Small intestine (tissue), 16 donors: ENCODE results near the gene LRRFIP1. TPM values are rescaled to one million over a fixed set of nuclear protein-coding genes. Genes with fewer than 3 reads are reported as not detected.
A peak's percentile ranks its signal among the peaks of the same experiment; 100 is the strongest.

ENCODE experiments used
- DNase-seq, 2 donors: peaks; one replicate each; pipeline versions ENCODE4 v3.0.0 to v3.0.0-alpha.2; 2013
- FAIRE-seq: peaks from 2 replicates; lab custom pipeline; 2012; peaks lifted over from hg19 to GRCh38; lab: Jason Lieb, UNC
- H3K27ac ChIP-seq, 3 donors: one replicate each; pipeline ENCODE4 v1.5.1; 2013; ENCODE audit warnings: low read length in 2 of 3, mild to moderate bottlenecking in 2 of 3, control low read depth in 1 of 3, inconsistent platforms in 1 of 3, low read depth in 1 of 3, moderate library complexity in 1 of 3
- H3K27me3 ChIP-seq, 3 donors: one replicate each; pipeline ENCODE4 v1.6.1; 2013; ENCODE audit warnings: low read length in 3 of 3, inconsistent platforms in 1 of 3; ENCODE audit not compliant: control insufficient read depth in 3 of 3, insufficient read depth in 3 of 3
- H3K36me3 ChIP-seq, 3 donors: one replicate each; pipeline ENCODE4 v1.6.1; 2013; ENCODE audit warnings: low read length in 3 of 3, inconsistent platforms in 1 of 3, low read depth in 1 of 3, mild to moderate bottlenecking in 1 of 3, moderate library complexity in 1 of 3; ENCODE audit not compliant: control insufficient read depth in 3 of 3, insufficient read depth in 2 of 3
- H3K4me1 ChIP-seq, 3 donors: one replicate each; pipeline ENCODE4 v1.6.1; 2013; ENCODE audit warnings: low read length in 2 of 3, inconsistent platforms in 1 of 3, low read depth in 1 of 3, mild to moderate bottlenecking in 1 of 3, moderate library complexity in 1 of 3; ENCODE audit not compliant: control insufficient read depth in 3 of 3, insufficient read depth in 2 of 3
- H3K4me3 ChIP-seq, 3 donors: one replicate each; pipeline ENCODE4 v1.5.1; 2013; ENCODE audit warnings: low read length in 3 of 3, control low read depth in 1 of 3, inconsistent platforms in 1 of 3, low read depth in 1 of 3, mild to moderate bottlenecking in 1 of 3, moderate library complexity in 1 of 3
- H3K9me3 ChIP-seq, 2 donors: one replicate each; pipeline ENCODE4 v1.6.1; 2013; ENCODE audit warnings: low read depth in 1 of 2, low read length in 1 of 2; ENCODE audit not compliant: control insufficient read depth in 2 of 2, insufficient read depth in 1 of 2
- WGBS, 3 donors: extraction: QIAGEN DNeasy Blood & Tissue Kit; methylation state at CpG; one replicate each; pipeline ENCODE4 v1.1.7; 2013; 5-methylcytosine and 5-hydroxymethylcytosine counted together
- long read RNA-seq, 10 donors: transcript quantifications; one replicate each; lab custom pipeline, GENCODE V29; 2026
- polyA plus RNA-seq, 4 donors: library from polyadenylated mRNA; stranded (reverse) in 3 of 4; unstranded in 1 of 4; fragments of 200-250 nt in 3 of 4; fragments of 120-200 nt in 1 of 4; gene quantifications; one replicate each; pipeline versions ENCODE4 v1.2.1 to v1.2.3, GENCODE V29; 2013
- donor health status: healthy with polysubstance abuse.
- donor health status: control.
- donor health status: control.
- donor health status: Bipolar disorder and iron deficiency.
- donor health status: healthy.

Gene LRRFIP1, protein sequence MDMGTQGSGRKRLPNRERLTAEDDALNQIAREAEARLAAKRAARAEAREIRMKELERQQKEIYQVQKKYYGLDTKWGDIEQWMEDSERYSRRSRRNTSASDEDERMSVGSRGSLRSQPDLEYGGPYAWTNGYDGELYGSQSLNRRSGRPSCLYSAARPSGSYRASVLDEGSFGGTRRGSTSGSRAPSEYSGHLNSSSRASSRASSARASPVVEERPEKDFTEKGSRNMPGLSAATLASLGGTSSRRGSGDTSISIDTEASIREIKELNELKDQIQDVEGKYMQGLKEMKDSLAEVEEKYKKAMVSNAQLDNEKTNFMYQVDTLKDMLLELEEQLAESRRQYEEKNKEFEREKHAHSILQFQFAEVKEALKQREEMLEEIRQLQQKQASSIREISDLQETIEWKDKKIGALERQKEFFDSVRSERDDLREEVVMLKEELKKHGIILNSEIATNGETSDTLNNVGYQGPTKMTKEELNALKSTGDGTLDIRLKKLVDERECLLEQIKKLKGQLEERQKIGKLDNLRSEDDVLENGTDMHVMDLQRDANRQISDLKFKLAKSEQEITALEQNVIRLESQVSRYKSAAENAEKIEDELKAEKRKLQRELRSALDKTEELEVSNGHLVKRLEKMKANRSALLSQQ
- 10 to 100 TPM; 46.0 to 76.7 (median 51.9) TPM for polyA plus RNA-seq
- long read RNA-seq, donor 1: 0 reads
- long read RNA-seq, donor 2, partial matches to known transcripts: 0 of 4 reads
- long read RNA-seq, donor 2, other reads (novel, unspliced or antisense): 0 of 4 reads
- long read RNA-seq, donor 3, partial matches to known transcripts: 0 of 4 reads
- long read RNA-seq, donor 3, other reads (novel, unspliced or antisense): 0 of 4 reads
- long read RNA-seq, donor 4: 0 reads
- long read RNA-seq, donor 5, partial matches to known transcripts: 0 of 1 reads
- long read RNA-seq, donor 5, other reads (novel, unspliced or antisense): 0 of 1 reads
- long read RNA-seq, donor 6, partial matches to known transcripts: 0 of 4 reads
- long read RNA-seq, donor 6, other reads (novel, unspliced or antisense): 0 of 4 reads
- long read RNA-seq, donor 7: 0 reads
- long read RNA-seq, donor 8: 0 reads
- long read RNA-seq, donor 9, partial matches to known transcripts: 0 of 1 reads
- long read RNA-seq, donor 9, other reads (novel, unspliced or antisense): 0 of 1 reads
- long read RNA-seq, donor 10, full-length matches to known transcripts: 9 of 36 reads
- long read RNA-seq, donor 10, partial matches to known transcripts: 27 of 36 reads
- long read RNA-seq, donor 10, other reads (novel, unspliced or antisense): 0 of 36 reads

DNA sequence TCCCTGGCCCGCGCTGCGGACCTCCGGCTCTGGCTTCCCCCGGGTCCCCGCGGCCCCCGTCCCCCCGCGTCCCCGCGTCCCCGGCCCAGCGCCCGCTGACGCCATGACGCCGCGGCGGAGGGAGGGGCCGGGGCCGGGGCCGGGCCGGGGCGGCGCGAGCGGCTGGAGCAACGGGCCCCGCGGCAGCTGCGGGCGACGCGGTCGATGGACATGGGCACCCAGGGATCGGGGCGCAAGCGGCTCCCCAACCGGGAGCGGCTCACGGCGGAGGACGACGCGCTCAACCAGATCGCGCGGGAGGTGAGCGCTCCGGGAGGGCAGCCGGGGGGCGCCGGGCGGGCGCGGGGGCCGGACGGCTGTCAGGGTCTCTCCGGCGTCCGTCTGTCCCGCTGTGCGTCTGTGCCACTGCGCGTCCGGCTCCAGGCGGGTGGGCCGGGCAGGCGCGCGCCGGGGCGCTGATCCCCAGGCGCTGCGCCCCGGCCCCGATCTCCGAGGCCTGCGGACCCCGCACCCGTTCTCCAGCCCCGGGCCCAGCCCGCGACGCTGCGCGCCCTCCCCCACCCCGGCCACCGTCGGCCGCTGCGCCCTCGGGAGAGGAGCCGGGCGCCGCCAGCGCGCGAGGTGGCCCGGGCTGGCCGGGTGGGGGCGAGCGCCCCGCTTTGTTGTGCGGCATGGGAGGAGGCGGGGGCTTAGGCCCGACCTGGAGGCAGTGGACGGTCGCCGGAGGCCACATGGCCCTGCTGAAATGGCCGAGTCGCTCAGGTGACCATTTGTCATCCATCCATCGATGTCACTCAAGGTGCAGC is at the start of gene LRRFIP1:
Gene LRRFIP1, plus strand, starts transcription at position 147 of the 806 bp plus-strand sequence. Its CDS starts 58 bp downstream, at position 205.
- peaks cover 0 to 10% (median 0%) of the 10 kb centered on the region in 3 donors for H3K4me1 ChIP-seq
- H3K9me3 ChIP-seq: no peaks in the 10 kb centered on the region
- H3K27me3 ChIP-seq: peaks cover 0 to 67% (median 0%) of the 10 kb centered on the region in 3 donors
- DNase-seq (peak in 1 of 2 donors; percentile 68), FAIRE-seq (no peak)
- H3K4me3 ChIP-seq: peak within 1 kb of the TSS; percentile 35 to 50 (median 41)
- H3K27ac ChIP-seq: no peak within 1 kb of the TSS
- 1 to 2% (median 2%) methylated on average over 43 to 114 of the region's 114 CpGs for WGBS, 3 donors
- H3K36me3 ChIP-seq: peaks cover 0 to 17% (median 0%) of the 10 kb centered on the region in 3 donors

DNA sequence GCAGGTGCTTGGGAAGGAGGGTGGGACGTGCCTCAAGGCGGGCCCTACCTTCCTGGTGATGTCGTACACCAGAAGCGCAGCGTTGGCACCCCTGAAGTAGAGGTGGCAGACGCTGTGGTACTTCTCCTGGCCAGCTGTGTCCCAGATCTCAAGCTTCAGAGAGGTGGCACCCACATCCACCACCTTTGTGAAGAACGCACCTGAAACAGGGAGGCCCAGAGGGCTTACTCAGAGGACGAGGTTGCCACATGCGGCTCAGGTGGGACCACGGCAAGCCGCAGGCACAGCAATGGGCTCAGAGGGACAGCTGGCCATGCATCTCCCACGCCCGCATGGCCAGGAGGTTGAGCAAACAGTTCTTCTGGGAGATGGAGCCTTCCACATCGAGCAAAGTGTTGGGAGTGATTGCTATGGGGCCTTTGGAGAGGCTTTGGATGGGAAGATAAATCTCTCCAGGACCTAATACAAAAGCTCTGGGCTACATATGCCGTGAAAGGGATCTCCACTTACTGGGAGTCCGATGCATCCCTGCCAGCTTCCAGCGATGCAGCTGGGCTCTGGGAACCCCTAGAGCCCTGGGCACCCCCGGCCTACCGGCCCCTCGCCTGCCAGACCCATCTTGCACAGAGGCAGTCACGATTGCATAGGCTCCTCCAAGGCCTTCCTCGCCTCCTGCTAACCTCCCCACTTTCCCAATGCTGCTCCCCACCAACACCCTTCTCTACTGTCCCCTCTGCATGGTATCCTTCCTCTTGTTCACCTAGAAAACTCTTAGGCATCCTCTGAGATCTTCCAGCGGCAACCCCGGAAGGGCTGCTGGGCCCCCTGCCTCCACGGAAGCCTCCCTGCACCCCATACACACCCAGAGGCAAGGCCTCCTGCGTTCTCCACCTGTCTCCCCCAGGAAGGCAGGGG is 49.2 kb upstream of the LRRFIP1 start:
- Histone ChIP-seq H3K4me1 (peaks cover 0 to 4% (median 0%) of the 10 kb centered on the region in 3 donors), H3K9me3 (no peaks in the 10 kb centered on the region), H3K27me3 (no peaks in the 10 kb centered on the region), H3K36me3 (peaks cover 0 to 89% (median 5%) of the 10 kb centered on the region in 3 donors), H3K4me3 (no peak overlapping the region), H3K27ac (no peak overlapping the region)
- FAIRE-seq (no peak), DNase-seq (no peak)
- 91 to 93% (median 92%) methylated on average over 26 of the region's 26 CpGs for WGBS, 3 donors

GRCh38 chr2:237581326-237581725 is 46.1 kb upstream of the LRRFIP1 start:
- H3K9me3 ChIP-seq: no peaks in the 10 kb centered on the region
- H3K4me1 ChIP-seq: peaks cover 0 to 4% (median 0%) of the 10 kb centered on the region in 3 donors
- H3K4me3 ChIP-seq: no peak overlapping the region
- no peaks in the 10 kb centered on the region for H3K27me3 ChIP-seq
- no peak for FAIRE-seq
- no peak overlapping the region for H3K27ac ChIP-seq
- no peak for DNase-seq
- WGBS, 3 donors: 82 to 92% (median 88%) methylated on average over 6 of the region's 6 CpGs
- peaks cover 0 to 92% (median 5%) of the 10 kb centered on the region in 3 donors for H3K36me3 ChIP-seq

- Histone ChIP-seq H3K4me3 (no peak overlapping the region), H3K4me1 (peaks cover 0 to 4% (median 0%) of the 10 kb centered on the region in 3 donors), H3K27ac (peak overlapping the region in 1 of 3 donors; percentile 2), H3K36me3 (peaks cover 0 to 84% (median 2%) of the 10 kb centered on the region in 3 donors), H3K9me3 (no peaks in the 10 kb centered on the region), H3K27me3 (no peaks in the 10 kb centered on the region)
- FAIRE-seq (no peak), DNase-seq (peak in 1 of 2 donors; percentile 42)
- 47 to 64% (median 61%) methylated on average over 25 of the region's 25 CpGs for WGBS, 3 donors
Observed at GRCh38 chr2:237581751-237582746, 45.3 kb upstream of the LRRFIP1 start.

DNA sequence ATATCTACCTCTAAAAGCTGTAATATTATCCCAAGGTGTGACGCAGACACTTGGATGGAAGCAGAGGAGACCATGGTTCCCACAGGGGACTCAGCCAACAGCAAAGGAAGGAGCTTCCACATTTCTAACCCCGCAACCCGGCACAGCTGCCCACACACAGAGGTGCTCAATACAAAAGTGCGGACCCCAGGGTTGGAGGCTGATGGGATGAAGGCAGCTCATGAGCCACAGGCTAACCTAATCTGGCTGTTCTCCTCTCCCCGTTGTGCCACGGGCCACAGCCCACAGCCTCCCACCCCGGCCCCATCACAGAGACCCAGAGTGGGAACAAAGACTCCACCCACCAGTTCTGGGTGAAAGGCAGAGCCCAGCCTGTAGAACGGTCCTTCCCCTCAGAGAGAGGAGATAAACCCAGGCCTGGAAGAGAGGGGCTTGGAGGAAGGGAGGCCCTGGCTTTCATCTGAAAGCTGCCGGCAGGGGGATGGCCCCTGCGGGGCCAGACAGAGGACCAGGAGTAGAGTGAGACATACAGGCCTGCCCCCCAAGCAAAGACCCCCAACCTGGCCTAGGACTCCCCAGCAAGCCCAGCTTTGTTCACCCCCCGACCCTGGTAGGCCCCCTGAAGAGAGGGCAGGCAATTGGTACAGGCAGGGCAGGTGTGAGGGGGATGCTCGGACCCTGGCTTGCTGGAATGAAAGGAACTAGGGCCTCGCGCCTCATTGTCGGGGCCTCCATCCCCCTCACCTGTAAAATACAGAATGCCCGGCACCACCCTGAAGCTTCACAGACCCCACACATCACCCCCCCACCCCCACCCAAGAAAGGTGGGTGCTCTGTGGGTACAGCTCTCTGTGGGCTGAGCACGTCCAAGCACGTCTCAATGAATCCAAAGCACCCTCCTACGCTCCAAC is 43.7 kb upstream of the LRRFIP1 start:
- H3K27me3 ChIP-seq: no peaks in the 10 kb centered on the region
- H3K9me3 ChIP-seq: peaks cover 0 to 7% of the 10 kb centered on the region in 2 donors
- 88 to 90% (median 89%) methylated on average over 16 to 19 of the region's 19 CpGs for WGBS, 3 donors
- DNase-seq: no peak
- H3K27ac ChIP-seq: no peak overlapping the region
- H3K36me3 ChIP-seq: peaks cover 0 to 77% (median 2%) of the 10 kb centered on the region in 3 donors
- H3K4me1 ChIP-seq: peaks cover 0 to 12% (median 3%) of the 10 kb centered on the region in 3 donors
- no peak overlapping the region for H3K4me3 ChIP-seq
- no peak for FAIRE-seq
